Activated CD8-positive, alpha-beta memory T cell treated with anti-CD3 and anti-CD28 coated beads for 48 hours (primary cell): ENCODE measurements around the gene PCDHGB2.
A peak's percentile ranks its signal among the peaks of the same experiment; 100 is the strongest.
"Not testable (repeated sequence)": the region's sequence is repeated elsewhere in the genome, so short reads cannot be mapped to it uniquely, and the experiment has no call there.

Experiments used
- DNase-seq, 3 experiments: peaks; one replicate each; pipeline ENCODE4 v3.0.0-alpha.2; 2020; ENCODE audit warnings: low read depth in 2 of 3, low spot score in 2 of 3

Gene PCDHGB2

DNA sequence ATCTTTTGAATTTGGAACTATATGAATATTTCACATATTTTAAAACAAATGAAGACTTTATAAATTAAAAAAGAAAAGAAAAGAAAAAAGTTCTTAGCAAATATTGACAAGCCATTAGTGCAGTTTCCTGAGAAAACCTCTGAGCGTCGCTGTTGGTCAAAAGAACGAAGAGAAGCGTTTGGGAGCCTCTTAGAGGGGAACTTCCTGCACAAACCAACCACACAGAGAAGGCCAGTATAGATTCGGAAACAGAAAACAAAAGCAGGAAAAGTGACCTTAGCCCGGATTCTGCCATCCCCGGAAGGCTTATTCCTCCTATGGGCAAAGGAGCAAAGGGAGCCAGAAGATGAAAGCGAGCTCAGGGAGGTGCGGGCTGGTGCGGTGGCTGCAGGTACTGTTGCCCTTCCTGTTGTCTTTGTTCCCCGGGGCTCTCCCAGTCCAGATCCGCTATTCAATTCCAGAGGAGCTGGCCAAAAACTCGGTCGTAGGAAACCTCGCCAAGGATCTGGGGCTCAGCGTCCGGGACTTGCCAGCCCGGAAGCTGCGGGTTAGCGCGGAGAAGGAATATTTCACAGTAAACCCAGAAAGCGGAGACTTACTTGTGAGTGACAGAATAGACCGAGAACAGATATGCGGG, at the start of gene PCDHGB2:
Gene PCDHGB2, plus strand, starts transcription at position 205 of the 637 bp plus-strand sequence. Its CDS starts 142 bp downstream, at position 347.
- DNase-seq, result no peak

GRCh38 chr5:141313711-141314110, 46.1 kb upstream of the PCDHGB2 start:
- DNase-seq, result no peak

DNA sequence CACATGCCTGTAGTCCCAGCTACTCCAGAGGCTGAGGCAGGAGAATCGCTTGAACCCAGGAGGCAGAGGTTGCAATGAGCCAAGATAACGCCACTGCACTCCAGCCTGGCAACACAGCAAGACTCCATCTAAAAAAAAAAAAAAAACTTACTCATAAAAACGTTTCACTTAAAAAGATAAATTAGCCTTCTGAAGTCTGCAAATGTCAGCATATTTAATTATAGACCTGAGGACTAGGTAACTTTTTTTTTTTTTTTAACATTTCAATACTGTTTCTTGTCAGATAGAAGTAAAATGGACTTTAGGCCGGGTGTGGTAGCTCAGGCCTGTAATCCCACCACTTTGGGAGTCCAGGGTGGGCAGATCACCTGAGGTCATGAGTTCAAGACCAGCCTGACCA, 42.8 kb upstream of the PCDHGB2 start:
- DNase-seq, result not testable (repeated sequence)

- no peak for DNase-seq
Measured at GRCh38 chr5:141319202-141319601, 40.6 kb upstream of the PCDHGB2 start.

DNA sequence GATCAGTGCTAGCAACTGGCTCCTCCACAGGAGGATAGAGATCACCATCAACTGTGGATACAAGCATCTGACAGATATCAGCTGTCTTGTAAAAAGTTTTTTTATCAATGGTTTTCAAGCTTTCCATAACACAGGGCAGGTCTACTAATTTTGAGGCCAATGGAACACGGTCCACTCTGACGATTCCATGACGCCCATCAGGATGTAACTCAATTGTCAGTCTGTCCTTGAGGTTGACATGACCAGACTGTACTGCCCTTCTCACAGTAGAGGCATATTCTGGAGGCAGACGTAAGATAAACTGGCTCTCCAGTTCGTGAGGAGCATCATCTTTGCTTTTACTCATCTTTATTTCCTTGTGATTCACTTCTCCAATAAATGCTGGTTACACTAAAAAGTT, 40.1 kb upstream of the PCDHGB2 start:
- DNase-seq, result no peak

GRCh38 chr5:141320225-141321169, 39.3 kb upstream of the PCDHGB2 start, which contains the start of gene TAF7:
TSS of gene TAF7 (minus strand) at chr5:141320784. CDS start at chr5:141320044, 740 bp downstream.
- DNase-seq, result peak; percentile 79 to 81 (median 80)

DNA sequence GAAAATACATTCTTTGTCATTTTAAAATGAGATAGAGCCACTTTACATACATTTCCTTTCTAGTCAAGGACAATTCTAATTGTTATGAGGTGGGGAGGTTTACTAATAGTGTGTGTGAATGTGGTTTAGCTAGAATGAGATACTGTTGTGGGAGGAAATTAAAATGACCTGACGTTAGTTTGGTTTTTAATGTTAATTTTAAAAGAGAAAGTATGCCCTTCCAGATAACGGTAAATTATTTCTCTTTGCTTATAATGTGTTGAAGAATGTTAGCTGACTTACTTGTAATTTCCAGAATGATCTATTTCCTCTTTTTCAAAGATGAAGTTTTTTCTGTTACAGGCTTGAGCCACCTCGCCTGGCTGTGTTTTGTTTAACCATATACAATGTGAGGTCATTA, 37.5 kb upstream of the PCDHGB2 start:
- no peak for DNase-seq

- peak in 1 of 3 experiments; percentile 13 for DNase-seq
Measured at GRCh38 chr5:141326088-141326854, 33.5 kb upstream of the PCDHGB2 start.

- DNase-seq, result no peak
Measured at GRCh38 chr5:141328231-141328630, 31.6 kb upstream of the PCDHGB2 start.

DNA sequence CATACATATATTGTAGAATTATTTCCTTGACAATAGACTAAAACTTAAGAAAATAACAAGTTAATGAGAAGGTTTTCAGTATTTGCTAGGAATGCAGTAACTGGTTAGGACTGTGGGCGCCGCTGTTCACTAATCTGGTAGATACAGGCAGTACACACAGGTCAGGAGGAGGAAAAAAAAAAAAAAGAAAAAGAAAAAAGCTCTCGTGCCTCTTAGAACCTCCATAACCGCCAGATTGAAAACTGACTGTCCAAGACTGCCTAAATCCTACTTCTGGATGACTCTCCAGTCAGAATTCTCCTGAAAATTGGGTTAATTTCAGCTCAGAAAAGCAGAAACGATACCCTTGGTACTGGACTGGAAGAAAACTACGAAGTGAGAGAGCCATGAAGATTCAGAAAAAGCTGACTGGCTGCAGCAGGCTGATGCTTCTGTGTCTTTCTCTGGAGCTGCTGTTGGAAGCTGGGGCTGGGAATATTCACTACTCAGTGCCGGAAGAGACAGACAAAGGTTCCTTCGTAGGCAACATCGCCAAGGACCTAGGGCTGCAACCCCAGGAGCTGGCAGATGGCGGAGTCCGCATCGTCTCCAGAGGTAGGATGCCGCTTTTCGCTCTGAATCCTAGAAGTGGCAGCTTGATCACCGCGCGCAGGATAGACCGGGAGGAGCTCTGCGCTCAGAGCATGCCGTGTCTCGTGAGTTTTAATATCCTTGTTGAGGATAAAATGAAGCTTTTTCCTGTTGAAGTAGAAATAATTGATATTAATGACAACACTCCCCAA, 29.3 kb upstream of the PCDHGB2 start, which contains the start of gene PCDHGA1:
Gene PCDHGA1, plus strand, starts transcription at position 216 of the 782 bp plus-strand sequence.
- DNase-seq, result no peak

GRCh38 chr5:141332571-141332970, 27.2 kb upstream of the PCDHGB2 start:
- DNase-seq, result not testable (repeated sequence)

- no peak for DNase-seq
Measured at GRCh38 chr5:141338538-141339306, 21.1 kb upstream of the PCDHGB2 start, which contains the start of gene PCDHGA2. TSS of gene PCDHGA2 (plus strand) at chr5:141338760.

DNA sequence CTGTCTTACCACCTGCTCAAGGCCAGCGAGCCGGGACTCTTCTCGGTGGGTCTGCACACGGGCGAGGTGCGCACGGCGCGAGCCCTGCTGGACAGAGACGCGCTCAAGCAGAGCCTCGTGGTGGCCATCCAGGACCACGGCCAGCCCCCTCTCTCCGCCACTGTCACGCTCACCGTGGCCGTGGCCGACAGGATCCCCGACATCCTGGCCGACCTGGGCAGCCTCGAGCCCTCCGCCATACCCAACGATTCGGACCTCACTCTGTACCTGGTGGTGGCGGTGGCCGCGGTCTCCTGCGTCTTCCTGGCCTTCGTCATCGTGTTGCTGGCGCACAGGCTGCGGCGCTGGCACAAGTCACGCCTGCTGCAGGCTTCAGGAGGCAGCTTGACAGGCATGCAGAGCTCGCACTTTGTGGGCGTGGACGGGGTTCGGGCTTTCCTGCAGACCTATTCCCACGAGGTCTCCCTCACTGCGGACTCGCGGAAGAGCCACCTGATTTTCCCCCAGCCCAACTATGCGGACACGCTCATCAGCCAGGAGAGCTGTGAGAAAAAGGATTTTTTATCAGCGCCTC, 18.9 kb upstream of the PCDHGB2 start:
- DNase-seq, result not testable (repeated sequence)

- no peak for DNase-seq
Measured at GRCh38 chr5:141342773-141343172, 17.0 kb upstream of the PCDHGB2 start.

DNA sequence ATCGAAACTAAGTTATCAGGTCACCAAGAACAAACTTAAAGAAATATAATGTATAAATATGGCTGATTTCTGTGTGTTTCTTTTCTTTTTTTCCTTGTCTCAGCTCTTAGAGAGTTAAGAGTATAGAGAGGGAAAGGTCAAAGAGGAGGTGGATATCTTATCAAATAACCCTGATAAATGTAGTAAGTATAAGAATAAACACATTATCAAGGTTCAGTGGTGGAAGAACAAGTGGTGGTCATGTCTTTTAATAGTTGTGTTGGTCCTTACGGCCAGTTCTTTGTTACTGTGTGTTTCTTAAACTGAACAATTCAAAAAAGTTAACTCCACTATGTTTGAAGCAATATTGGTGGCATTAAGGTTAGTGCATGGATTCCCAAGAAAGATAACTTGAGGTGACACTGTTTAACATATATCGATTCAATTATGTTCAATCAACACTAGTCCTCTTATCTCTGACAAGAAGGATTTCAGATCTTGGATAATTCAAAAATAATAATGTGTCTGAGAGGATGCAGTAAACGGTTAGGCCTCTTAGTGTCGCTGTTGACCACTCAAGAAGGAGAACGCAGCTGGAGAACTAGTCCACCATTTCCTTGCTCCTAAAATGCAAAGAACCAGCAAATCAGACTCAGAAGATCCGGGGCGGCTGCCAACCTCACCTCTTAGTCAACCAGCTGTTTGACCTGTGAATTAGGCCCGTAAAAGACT, 16.4 kb upstream of the PCDHGB2 start, which contains the start of gene PCDHGA3:
Gene PCDHGA3, plus strand, starts transcription at position 588 of the 711 bp plus-strand sequence. CDS start 205 bp downstream, outside the sequence.
- DNase-seq, result no peak

DNA sequence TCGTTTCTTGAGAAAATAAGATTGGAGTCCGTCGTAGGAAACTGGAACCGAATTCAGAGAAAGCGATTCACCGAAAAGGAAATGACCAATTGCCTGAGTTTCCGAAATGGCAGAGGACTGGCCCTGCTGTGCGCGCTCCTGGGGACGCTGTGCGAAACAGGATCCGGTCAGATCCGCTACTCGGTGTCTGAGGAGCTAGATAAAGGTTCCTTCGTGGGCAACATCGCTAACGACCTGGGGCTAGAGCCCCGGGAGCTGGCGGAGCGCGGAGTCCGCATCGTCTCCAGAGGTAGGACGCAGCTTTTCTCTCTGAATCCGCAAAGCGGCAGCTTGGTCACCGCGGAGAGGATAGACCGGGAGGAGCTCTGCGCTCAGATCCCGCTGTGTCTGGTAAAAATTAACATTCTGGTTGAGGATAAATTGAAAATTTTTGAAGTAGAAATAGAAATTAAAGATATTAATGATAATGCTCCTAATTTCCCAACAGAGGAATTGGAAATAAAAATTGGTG, 15.8 kb upstream of the PCDHGB2 start:
- DNase-seq, result no peak

DNA sequence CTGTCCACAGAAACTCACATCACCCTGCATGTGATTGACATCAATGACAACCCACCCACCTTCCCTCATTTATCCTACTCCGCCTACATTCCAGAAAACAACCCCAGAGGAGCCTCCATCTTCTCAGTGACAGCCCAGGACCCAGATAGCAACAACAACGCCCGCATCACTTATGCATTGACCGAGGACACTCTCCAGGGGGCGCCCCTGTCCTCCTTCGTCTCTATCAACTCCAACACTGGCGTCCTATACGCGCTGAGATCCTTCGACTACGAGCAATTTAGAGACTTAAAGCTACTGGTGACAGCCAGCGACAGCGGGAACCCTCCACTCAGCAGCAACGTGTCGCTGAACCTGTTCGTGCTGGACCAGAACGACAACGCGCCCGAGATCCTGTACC, 14.5 kb upstream of the PCDHGB2 start:
- DNase-seq, result no peak

GRCh38 chr5:141346017-141346416, 13.8 kb upstream of the PCDHGB2 start:
- not testable (repeated sequence) for DNase-seq
